Measurements from ENCODE around the gene USP5.

USP5 gene

GRCh38 chr12:6851921-6852650, at the start of gene USP5:
USP5 (plus strand) TSS chr12:6852150; CDS start chr12:6852180, 30 bp downstream.
- TF ChIP-seq GATA2 (IDR thresholded peaks at IDR 0.05; ENCODE audit: low read depth, low read length) (no peak), GATA3 (IDR thresholded peaks at IDR 0.05; ENCODE audit: low read depth, low read length) (no peak)

GRCh38 chr12:6807170-6807569, 44.8 kb upstream of the USP5 start:
- TF ChIP-seq GATA3 (IDR thresholded peaks at IDR 0.05; ENCODE audit: low read depth, low read length) (no peak), GATA2 (IDR thresholded peaks at IDR 0.05; ENCODE audit: low read depth, low read length) (no peak)

GRCh38 chr12:6809056-6809455, 42.9 kb upstream of the USP5 start:
- TF ChIP-seq GATA3 (IDR thresholded peaks at IDR 0.05; ENCODE audit: low read depth, low read length) (no peak), GATA2 (IDR thresholded peaks at IDR 0.05; ENCODE audit: low read depth, low read length) (no peak)

GRCh38 chr12:6810758-6811157, 41.2 kb upstream of the USP5 start:
- TF ChIP-seq GATA2 (IDR thresholded peaks at IDR 0.05; ENCODE audit: low read depth, low read length) (no peak), GATA3 (IDR thresholded peaks at IDR 0.05; ENCODE audit: low read depth, low read length) (no peak)

GRCh38 chr12:6813363-6813762, 38.6 kb upstream of the USP5 start:
- no peak for TF ChIP-seq GATA2 (IDR thresholded peaks at IDR 0.05; ENCODE audit: low read depth, low read length)
- TF ChIP-seq GATA3 (IDR thresholded peaks at IDR 0.05; ENCODE audit: low read depth, low read length) = no peak

- no peak for TF ChIP-seq GATA3 (IDR thresholded peaks at IDR 0.05; ENCODE audit: low read depth, low read length)
- peak; percentile 84 for TF ChIP-seq GATA2 (IDR thresholded peaks at IDR 0.05; ENCODE audit: low read depth, low read length)
Observed at GRCh38 chr12:6816598-6816997, 35.4 kb upstream of the USP5 start.

GRCh38 chr12:6817098-6817497, 34.9 kb upstream of the USP5 start:
- TF ChIP-seq GATA2 (IDR thresholded peaks at IDR 0.05; ENCODE audit: low read depth, low read length) (no peak), GATA3 (IDR thresholded peaks at IDR 0.05; ENCODE audit: low read depth, low read length) (no peak)

- TF ChIP-seq GATA2 (IDR thresholded peaks at IDR 0.05; ENCODE audit: low read depth, low read length) (no peak), GATA3 (IDR thresholded peaks at IDR 0.05; ENCODE audit: low read depth, low read length) (no peak)
Observed at GRCh38 chr12:6817662-6818157, 34.2 kb upstream of the USP5 start.

GRCh38 chr12:6818222-6818621, 33.7 kb upstream of the USP5 start:
- TF ChIP-seq GATA3 (IDR thresholded peaks at IDR 0.05; ENCODE audit: low read depth, low read length) = no peak
- TF ChIP-seq GATA2 (IDR thresholded peaks at IDR 0.05; ENCODE audit: low read depth, low read length) = no peak

GRCh38 chr12:6818645-6819044, 33.3 kb upstream of the USP5 start:
- TF ChIP-seq GATA2 (IDR thresholded peaks at IDR 0.05; ENCODE audit: low read depth, low read length) (no peak), GATA3 (IDR thresholded peaks at IDR 0.05; ENCODE audit: low read depth, low read length) (no peak)

- no peak for TF ChIP-seq GATA2 (IDR thresholded peaks at IDR 0.05; ENCODE audit: low read depth, low read length)
- no peak for TF ChIP-seq GATA3 (IDR thresholded peaks at IDR 0.05; ENCODE audit: low read depth, low read length)
Observed at GRCh38 chr12:6819106-6820030, 32.6 kb upstream of the USP5 start.

- TF ChIP-seq GATA2 (IDR thresholded peaks at IDR 0.05; ENCODE audit: low read depth, low read length) (no peak), GATA3 (IDR thresholded peaks at IDR 0.05; ENCODE audit: low read depth, low read length) (no peak)
Observed at GRCh38 chr12:6820166-6820565, 31.8 kb upstream of the USP5 start.

- TF ChIP-seq GATA2 (IDR thresholded peaks at IDR 0.05; ENCODE audit: low read depth, low read length) (no peak), GATA3 (IDR thresholded peaks at IDR 0.05; ENCODE audit: low read depth, low read length) (no peak)
Observed at GRCh38 chr12:6821591-6822425, 30.1 kb upstream of the USP5 start, which contains the start of gene GPR162. GPR162 (plus strand) TSS chr12:6821821; CDS start chr12:6823899, 2,078 bp downstream.
